ENCODE data around the gene NTSR2. TPM values are rescaled to one million over a fixed set of nuclear protein-coding genes. Genes with fewer than 3 reads are reported as not detected.

Gene NTSR2
- total and polyA plus RNA-seq, 12 donors, result 0.10 to 0.15 TPM; not detected in 10

DNA sequence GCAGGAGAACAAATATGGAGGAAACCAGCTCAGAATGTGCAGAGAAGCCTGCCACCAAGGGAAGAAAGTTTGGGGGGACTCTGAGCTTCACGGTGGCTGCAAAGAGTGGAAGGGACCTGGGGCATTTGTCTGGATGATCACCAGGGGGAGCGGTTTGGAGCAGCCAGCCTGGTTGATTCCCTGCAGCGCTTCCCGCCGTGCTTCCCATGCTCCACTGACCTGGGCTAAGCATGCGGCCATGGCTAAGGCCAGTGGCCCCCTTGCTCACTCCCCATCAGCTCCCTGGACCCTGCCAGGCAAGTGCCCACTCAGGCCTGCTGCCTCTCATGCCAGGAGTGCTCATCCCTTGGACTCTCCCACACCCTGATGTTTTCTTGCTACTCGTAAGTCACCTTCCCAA, 27.0 kb downstream of the NTSR2 start:
- TF ChIP-seq, protein P1, sequence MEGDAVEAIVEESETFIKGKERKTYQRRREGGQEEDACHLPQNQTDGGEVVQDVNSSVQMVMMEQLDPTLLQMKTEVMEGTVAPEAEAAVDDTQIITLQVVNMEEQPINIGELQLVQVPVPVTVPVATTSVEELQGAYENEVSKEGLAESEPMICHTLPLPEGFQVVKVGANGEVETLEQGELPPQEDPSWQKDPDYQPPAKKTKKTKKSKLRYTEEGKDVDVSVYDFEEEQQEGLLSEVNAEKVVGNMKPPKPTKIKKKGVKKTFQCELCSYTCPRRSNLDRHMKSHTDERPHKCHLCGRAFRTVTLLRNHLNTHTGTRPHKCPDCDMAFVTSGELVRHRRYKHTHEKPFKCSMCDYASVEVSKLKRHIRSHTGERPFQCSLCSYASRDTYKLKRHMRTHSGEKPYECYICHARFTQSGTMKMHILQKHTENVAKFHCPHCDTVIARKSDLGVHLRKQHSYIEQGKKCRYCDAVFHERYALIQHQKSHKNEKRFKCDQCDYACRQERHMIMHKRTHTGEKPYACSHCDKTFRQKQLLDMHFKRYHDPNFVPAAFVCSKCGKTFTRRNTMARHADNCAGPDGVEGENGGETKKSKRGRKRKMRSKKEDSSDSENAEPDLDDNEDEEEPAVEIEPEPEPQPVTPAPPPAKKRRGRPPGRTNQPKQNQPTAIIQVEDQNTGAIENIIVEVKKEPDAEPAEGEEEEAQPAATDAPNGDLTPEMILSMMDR (IDR thresholded peaks at IDR 0.05), result no peak
- H3K27me3 ChIP-seq, result no peaks in the 10 kb centered on the region
- DNase-seq (no peak), ATAC-seq (no peak)
- H3K9me3 ChIP-seq, result no peaks in the 10 kb centered on the region
- H3K27ac ChIP-seq, result no peak overlapping the region
- intact Hi-C loops (cut with DNase I), result no loop called here
- 83 to 87% methylated on average over 7 of the region's 7 CpGs for WGBS, 2 donors
- no peak overlapping the region for H3K4me3 ChIP-seq
- peaks cover 0 to 31% (median 0%) of the 10 kb centered on the region in 9 donors for H3K36me3 ChIP-seq
- no peaks in the 10 kb centered on the region for H3K4me1 ChIP-seq

DNA sequence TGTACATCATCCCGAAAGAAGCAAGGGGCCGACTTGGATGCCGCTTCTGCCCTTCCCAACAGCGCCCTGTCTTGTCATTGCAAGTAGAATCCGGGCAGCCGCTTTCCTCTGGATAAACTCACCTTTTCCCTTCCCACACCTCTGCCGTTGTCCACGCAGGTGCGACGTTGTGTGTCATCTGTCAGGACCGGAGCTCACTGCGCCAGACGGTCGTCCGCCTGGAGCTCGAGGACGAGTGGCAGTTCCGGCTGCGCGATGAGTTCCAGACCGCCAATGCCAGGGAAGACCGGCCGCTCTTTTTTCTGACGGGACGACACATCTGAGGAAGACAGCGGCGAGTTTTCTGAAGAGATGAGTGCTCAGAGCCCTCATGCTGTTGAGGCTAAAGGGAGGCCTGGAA, 29.9 kb downstream of the NTSR2 start:
- TF ChIP-seq, protein P1 (IDR thresholded peaks at IDR 0.05), result no peak
- Histone ChIP-seq H3K27me3 (no peaks in the 10 kb centered on the region), H3K27ac (no peak overlapping the region), H3K36me3 (peaks cover 0 to 43% (median 0%) of the 10 kb centered on the region in 9 donors), H3K4me1 (no peaks in the 10 kb centered on the region), H3K9me3 (no peaks in the 10 kb centered on the region), H3K4me3 (no peak overlapping the region)
- intact Hi-C loops (cut with DNase I), result no loop called here
- DNase-seq (no peak), ATAC-seq (no peak)
- WGBS, 2 donors, result 96% methylated on average over 27 of the region's 27 CpGs

DNA sequence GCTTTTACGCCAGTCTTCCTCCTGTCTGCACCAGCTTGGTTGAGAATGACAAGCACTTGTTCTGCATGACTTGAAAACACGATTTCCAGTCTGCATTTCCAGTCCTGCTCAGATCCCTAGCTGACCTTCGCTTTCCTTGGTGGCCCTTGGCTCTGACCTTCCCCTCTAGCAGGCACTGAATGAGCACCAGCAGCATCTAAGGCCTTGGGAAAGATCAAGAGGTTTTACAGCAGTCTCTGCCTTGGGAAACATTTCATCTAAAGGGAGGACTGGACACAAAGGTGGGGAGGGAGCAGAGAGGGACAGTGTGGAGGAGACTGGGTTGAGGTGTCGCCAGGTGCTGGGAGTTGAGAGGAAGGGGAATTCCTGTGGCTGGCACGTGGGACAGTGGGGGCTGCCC, 30.5 kb downstream of the NTSR2 start:
- 70 to 87% methylated on average over 5 of the region's 5 CpGs for WGBS, 2 donors
- no peak for ATAC-seq
- no peaks in the 10 kb centered on the region for H3K27me3 ChIP-seq
- H3K4me1 ChIP-seq, result no peaks in the 10 kb centered on the region
- intact Hi-C loops (cut with DNase I), result no loop called here
- H3K27ac ChIP-seq, result no peak overlapping the region
- peaks cover 0 to 49% (median 0%) of the 10 kb centered on the region in 9 donors for H3K36me3 ChIP-seq
- DNase-seq, result no peak
- H3K4me3 ChIP-seq, result no peak overlapping the region
- H3K9me3 ChIP-seq, result no peaks in the 10 kb centered on the region
- TF ChIP-seq, protein P1 (IDR thresholded peaks at IDR 0.05), result no peak

DNA sequence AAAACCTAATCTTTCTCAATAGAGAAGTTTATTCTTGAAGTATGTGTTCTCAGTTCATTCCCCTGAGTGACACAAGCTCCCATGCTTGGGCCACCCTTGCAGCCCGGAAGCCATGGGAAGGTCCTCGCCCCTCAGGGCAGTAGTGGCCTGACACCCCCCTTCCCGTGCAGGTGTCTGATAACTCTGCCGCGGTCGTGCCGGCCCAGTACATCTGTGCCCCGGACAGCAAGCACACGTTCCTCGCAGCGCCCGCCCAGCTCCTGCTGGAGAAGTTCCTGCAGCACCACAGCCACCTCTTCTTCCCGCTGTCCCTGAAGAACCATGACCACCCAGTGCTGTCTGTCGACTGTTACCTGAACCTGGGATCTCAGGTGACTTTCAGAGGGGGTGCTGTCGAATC, 32.4 kb downstream of the NTSR2 start:
- H3K27ac ChIP-seq, result no peak overlapping the region
- ATAC-seq (no peak), DNase-seq (no peak)
- no peak overlapping the region for H3K4me3 ChIP-seq
- intact Hi-C loops (cut with DNase I), result no loop called here
- H3K36me3 ChIP-seq, result peaks cover 0 to 58% (median 0%) of the 10 kb centered on the region in 9 donors
- TF ChIP-seq, protein P1 (IDR thresholded peaks at IDR 0.05), result no peak
- 91 to 94% methylated on average over 15 of the region's 15 CpGs for WGBS, 2 donors
- no peaks in the 10 kb centered on the region for H3K27me3 ChIP-seq
- no peaks in the 10 kb centered on the region for H3K4me1 ChIP-seq
- H3K9me3 ChIP-seq, result no peaks in the 10 kb centered on the region
